GM12891 (cell line): ENCODE measurements around the gene CD180.

Experiments used
- DNase-seq: peaks from one replicate; pipeline ENCODE4 v3.0.0; 2011; ENCODE audit warnings: low spot score; ENCODE audit not compliant: insufficient read length
- FAIRE-seq: peaks from 2 replicates; lab custom pipeline; 2011; peaks lifted over from hg19 to GRCh38; lab: Jason Lieb, UNC
- PAX5 ChIP-seq: IDR thresholded peaks from 2 replicates; pipeline ENCODE4 v1.6.1; 2011; ENCODE audit warnings: low read length, moderate library complexity, mild to moderate bottlenecking; ENCODE audit not compliant: insufficient read depth, severe bottlenecking
- POLR2A ChIP-seq: IDR thresholded peaks from 2 replicates; pipeline ENCODE4 v1.6.1; 2011; ENCODE audit warnings: low read depth, low read length, control low read depth
- POLR2AphosphoS5 ChIP-seq: IDR thresholded peaks from 2 replicates; pipeline ENCODE4 v1.6.1; 2011; ENCODE audit warnings: low read depth, low read length, control low read depth
- POU2F2 ChIP-seq: IDR thresholded peaks from 2 replicates; pipeline ENCODE4 v1.6.1; 2011; ENCODE audit warnings: low read depth, mild to moderate bottlenecking, control low read depth, low read length, moderate library complexity
- SPI1 ChIP-seq: IDR thresholded peaks from 2 replicates; pipeline ENCODE4 v1.6.1; 2011; ENCODE audit warnings: low read depth, low read length, control low read depth
- TAF1 ChIP-seq: IDR thresholded peaks from 2 replicates; pipeline ENCODE4 v1.6.1; 2011; ENCODE audit warnings: low read depth, low read length, control low read depth

CD180 gene

GRCh38 chr5:67211926-67212325, 15.3 kb upstream of the CD180 start:
- no peak for FAIRE-seq
- TF ChIP-seq POLR2A = no peak
- TF ChIP-seq SPI1 = no peak
- no peak for TF ChIP-seq PAX5
- no peak for TF ChIP-seq TAF1
- TF ChIP-seq POLR2AphosphoS5 = no peak
- TF ChIP-seq POU2F2 = no peak
- DNase-seq = no peak

- no peak for TF ChIP-seq SPI1
- TF ChIP-seq PAX5 = no peak
- DNase-seq (peak; percentile 42), FAIRE-seq (peak; percentile 89)
Measured at GRCh38 chr5:67209141-67209771, 12.7 kb upstream of the CD180 start.

- no peak for TF ChIP-seq SPI1
- TF ChIP-seq TAF1 = no peak
- TF ChIP-seq PAX5 = no peak
- TF ChIP-seq POLR2AphosphoS5 = no peak
- TF ChIP-seq POU2F2 = no peak
- no peak for TF ChIP-seq POLR2A
- no peak for DNase-seq
Measured at GRCh38 chr5:67208403-67208802, 11.8 kb upstream of the CD180 start.

GRCh38 chr5:67206929-67207328, 10.3 kb upstream of the CD180 start:
- FAIRE-seq (peak; percentile 82), DNase-seq (peak; percentile 49)
- TF ChIP-seq POLR2AphosphoS5 (no peak), TAF1 (no peak), POLR2A (no peak), PAX5 (no peak), SPI1 (peak; percentile 24; the same call in 1 of the 2 replicates), POU2F2 (peak; percentile 85)

More at GRCh38 chr5:67208403-67208802, 11.8 kb upstream of the CD180 start:
- no peak for FAIRE-seq

GRCh38 chr5:67206461-67206860, 9.9 kb upstream of the CD180 start:
- no peak for FAIRE-seq
- no peak for DNase-seq
- TF ChIP-seq SPI1 (no peak), TAF1 (no peak), POLR2AphosphoS5 (no peak), PAX5 (no peak), POLR2A (no peak), POU2F2 (no peak)

- FAIRE-seq (no peak), DNase-seq (no peak)
- no peak for TF ChIP-seq TAF1
- TF ChIP-seq POLR2AphosphoS5 = no peak
- no peak for TF ChIP-seq POU2F2
- no peak for TF ChIP-seq SPI1
- TF ChIP-seq PAX5 = no peak
- TF ChIP-seq POLR2A = no peak
Measured at GRCh38 chr5:67205981-67206380, 9.4 kb upstream of the CD180 start.

- no peak for DNase-seq
- TF ChIP-seq PAX5 = no peak
- no peak for FAIRE-seq
Measured at GRCh38 chr5:67204821-67205220, 8.2 kb upstream of the CD180 start.

GRCh38 chr5:67203701-67204074, 7.1 kb upstream of the CD180 start:
- FAIRE-seq (peak; percentile 71), DNase-seq (no peak)
- TF ChIP-seq TAF1 (no peak), POU2F2 (no peak), POLR2AphosphoS5 (no peak), SPI1 (no peak), PAX5 (no peak), POLR2A (no peak)

- TF ChIP-seq POU2F2 = no peak
- TF ChIP-seq POLR2AphosphoS5 = no peak
- no peak for TF ChIP-seq TAF1
- no peak for TF ChIP-seq POLR2A
- FAIRE-seq (peak; percentile 72), DNase-seq (no peak)
Measured at GRCh38 chr5:67202828-67203227, 6.2 kb upstream of the CD180 start.

- DNase-seq = no peak
- peak; percentile 64 for FAIRE-seq
- TF ChIP-seq POLR2A (no peak), POU2F2 (no peak), SPI1 (peak; percentile 60)
Measured at GRCh38 chr5:67201897-67202549, 5.4 kb upstream of the CD180 start.
